CD4-positive, alpha-beta T cell (primary cell): ENCODE results near the gene CRABP1. TPM values are rescaled to one million over a fixed set of nuclear protein-coding genes. Genes with fewer than 3 reads are reported as not detected.

Experiments used
- ATAC-seq: fragments of 200-7000 bp; cut with Tn5 transposase; one replicate; pipeline ENCODE4 v1.10.0; 2022; ENCODE audit warnings: mild to moderate bottlenecking; ENCODE audit not compliant: poor library complexity
- CTCF ChIA-PET: fragments of 350-600 bp; sonication (Branson Sonifier 250); formaldehyde crosslinking; loops from one replicate; lab custom pipeline; 2021; ENCODE audit warnings: antibody characterized with exemption, inconsistent platforms; lab: Charles Lee
- POLR2A ChIA-PET: fragments of 350-600 bp; sonication (Branson Sonifier 250); formaldehyde crosslinking; loops from one replicate; lab custom pipeline; 2021; ENCODE audit warnings: antibody characterized with exemption, inconsistent platforms; lab: Charles Lee
- DNase-seq, 14 experiments: peaks; one replicate each; pipeline ENCODE4 v3.0.0-alpha.2; 2013 to 2020; ENCODE audit warnings: mixed read lengths in 2 of 14
- H3K27ac ChIP-seq, 2 donors: one replicate each; pipeline versions ENCODE4 v1.5.1 to v1.7.0; 2013; ENCODE audit warnings: low read length in 2 of 2, low read depth in 1 of 2, mild to moderate bottlenecking in 1 of 2
- H3K27me3 ChIP-seq, 2 experiments: 1 replicate in 1 of 2; 2 replicates in 1 of 2; pipeline versions ENCODE4 v1.6.1 to v1.7.0; 2013; ENCODE audit warnings: low read length in 2 of 2, control low read depth in 1 of 2, mild to moderate bottlenecking in 1 of 2, moderate library complexity in 1 of 2; ENCODE audit not compliant: insufficient read depth in 2 of 2, control insufficient read depth in 1 of 2
- H3K36me3 ChIP-seq: one replicate; pipeline ENCODE4 v1.6.1; 2013; ENCODE audit warnings: low read length, control low read depth; ENCODE audit not compliant: insufficient read depth
- H3K4me1 ChIP-seq: one replicate; pipeline ENCODE4 v1.6.1; 2013; ENCODE audit warnings: low read length, control low read depth; ENCODE audit not compliant: insufficient read depth
- H3K4me3 ChIP-seq: one replicate; pipeline ENCODE4 v1.5.1; 2013; ENCODE audit warnings: mild to moderate bottlenecking, low read length, moderate library complexity
- H3K9me3 ChIP-seq, 2 experiments: 1 replicate in 1 of 2; 2 replicates in 1 of 2; pipeline versions ENCODE4 v1.6.1 to v1.7.0; 2013; ENCODE audit warnings: low read length in 2 of 2, mild to moderate bottlenecking in 2 of 2, control low read depth in 1 of 2, moderate library complexity in 1 of 2; ENCODE audit not compliant: control insufficient read depth in 1 of 2, insufficient read depth in 1 of 2
- H3K27ac Mint-ChIP-seq: one replicate; pipeline ENCODE4 v1.8.0; 2020; ENCODE audit warnings: mixed read lengths
- H3K27me3 Mint-ChIP-seq: one replicate; pipeline ENCODE4 v1.8.0; 2021; ENCODE audit warnings: mixed read lengths
- H3K36me3 Mint-ChIP-seq: one replicate; pipeline ENCODE4 v1.8.0; 2021; ENCODE audit warnings: low read depth, mixed read lengths
- H3K4me1 Mint-ChIP-seq: one replicate; pipeline ENCODE4 v1.8.0; 2021; ENCODE audit warnings: low read depth, mixed read lengths
- H3K4me3 Mint-ChIP-seq: one replicate; pipeline ENCODE4 v1.8.0; 2020; ENCODE audit warnings: mild to moderate bottlenecking, mixed read lengths
- H3K9me3 Mint-ChIP-seq: one replicate; pipeline ENCODE4 v1.8.0; 2020; ENCODE audit warnings: mixed read lengths
- intact Hi-C, 2 experiments: fragments of 100-400 bp; cut with DNase I in 1 of 2; cut with micrococcal nuclease in 1 of 2; formaldehyde crosslinking; loops; one replicate each; pipeline versions ENCODE4 v1.15.1 to v1.9.0; 2023 to 2025; cut with DNase I, micrococcal nuclease
- total RNA-seq, 174 experiments: library from RNA in 2 of 174; stranded (reverse) in 2 of 174; gene quantifications; one replicate each; pipeline ENCODE4 v1.2.3 and lab custom pipeline; 2021 to 2026
- TF ChIP-seq, protein P1 (sequence below): fragments of 200-600 bp; IDR thresholded peaks from one replicate; pipeline ENCODE4 v1.8.0; 2022; ENCODE audit warnings: antibody characterized with exemption, mild to moderate bottlenecking

Gene CRABP1
- total RNA-seq, 2 experiments from 2014 or later = not detected

DNA sequence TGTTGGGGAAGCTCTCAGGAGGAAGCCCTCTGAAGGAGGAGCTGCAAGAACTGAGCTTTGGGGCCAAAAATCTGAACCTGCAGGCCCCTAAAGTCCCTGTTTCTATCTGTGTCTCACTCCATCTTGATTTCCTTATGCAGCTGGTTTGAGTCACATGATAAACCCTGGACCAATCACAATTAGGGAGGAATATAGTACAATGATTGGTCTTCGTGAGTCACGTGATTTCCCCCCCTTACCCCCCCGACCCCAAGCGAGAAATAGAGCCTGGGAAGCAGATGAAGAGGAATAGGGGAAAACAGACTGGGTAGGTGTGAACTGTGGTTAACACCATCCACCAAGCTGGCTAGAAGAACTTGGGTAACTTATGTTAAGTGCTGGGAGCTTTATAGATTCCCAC is 12.9 kb downstream of the CRABP1 start:
- TF ChIP-seq, protein P1, sequence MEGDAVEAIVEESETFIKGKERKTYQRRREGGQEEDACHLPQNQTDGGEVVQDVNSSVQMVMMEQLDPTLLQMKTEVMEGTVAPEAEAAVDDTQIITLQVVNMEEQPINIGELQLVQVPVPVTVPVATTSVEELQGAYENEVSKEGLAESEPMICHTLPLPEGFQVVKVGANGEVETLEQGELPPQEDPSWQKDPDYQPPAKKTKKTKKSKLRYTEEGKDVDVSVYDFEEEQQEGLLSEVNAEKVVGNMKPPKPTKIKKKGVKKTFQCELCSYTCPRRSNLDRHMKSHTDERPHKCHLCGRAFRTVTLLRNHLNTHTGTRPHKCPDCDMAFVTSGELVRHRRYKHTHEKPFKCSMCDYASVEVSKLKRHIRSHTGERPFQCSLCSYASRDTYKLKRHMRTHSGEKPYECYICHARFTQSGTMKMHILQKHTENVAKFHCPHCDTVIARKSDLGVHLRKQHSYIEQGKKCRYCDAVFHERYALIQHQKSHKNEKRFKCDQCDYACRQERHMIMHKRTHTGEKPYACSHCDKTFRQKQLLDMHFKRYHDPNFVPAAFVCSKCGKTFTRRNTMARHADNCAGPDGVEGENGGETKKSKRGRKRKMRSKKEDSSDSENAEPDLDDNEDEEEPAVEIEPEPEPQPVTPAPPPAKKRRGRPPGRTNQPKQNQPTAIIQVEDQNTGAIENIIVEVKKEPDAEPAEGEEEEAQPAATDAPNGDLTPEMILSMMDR = no peak

DNA sequence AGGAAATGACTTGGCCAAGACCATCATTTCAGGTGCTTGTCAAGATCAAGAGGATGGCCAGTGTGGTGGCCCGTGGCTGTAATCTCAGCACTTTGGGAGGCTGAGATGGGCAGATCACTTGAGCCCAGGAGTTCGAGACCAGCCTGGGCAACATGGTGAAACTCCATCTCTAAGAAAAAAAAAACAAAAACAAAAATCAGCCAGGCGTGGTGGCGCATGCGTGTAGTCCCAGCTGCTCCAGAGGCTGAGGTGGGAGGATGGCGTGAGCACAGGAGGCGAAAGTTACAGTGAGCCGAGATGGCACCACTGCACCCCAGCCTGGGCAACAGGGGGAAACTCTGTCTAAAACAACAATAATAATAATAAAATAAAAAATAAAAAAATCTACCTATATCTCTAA is 15.0 kb downstream of the CRABP1 start:
- POLR2A ChIA-PET = no interaction called here
- H3K9me3 Mint-ChIP-seq = no peaks in the 10 kb centered on the region
- H3K4me3 Mint-ChIP-seq = no peak overlapping the region
- Histone ChIP-seq H3K9me3 (no peaks in the 10 kb centered on the region), H3K4me1 (no peaks in the 10 kb centered on the region), H3K36me3 (no peaks in the 10 kb centered on the region), H3K27ac (no peak overlapping the region), H3K4me3 (no peak overlapping the region), H3K27me3 (no peaks in the 10 kb centered on the region)
- TF ChIP-seq, protein P1 = no peak
- ATAC-seq (no peak), DNase-seq (no peak)
- H3K36me3 Mint-ChIP-seq = no peaks in the 10 kb centered on the region
- H3K4me1 Mint-ChIP-seq = no peaks in the 10 kb centered on the region
- H3K27me3 Mint-ChIP-seq = peaks cover 8% of the 10 kb centered on the region
- intact Hi-C loops = no loop called here
- H3K27ac Mint-ChIP-seq = no peak overlapping the region
- CTCF ChIA-PET = no interaction called here

More for the DNA sequence above, 12.9 kb downstream of the CRABP1 start:
- Histone ChIP-seq H3K27me3 (no peaks in the 10 kb centered on the region), H3K36me3 (no peaks in the 10 kb centered on the region), H3K9me3 (no peaks in the 10 kb centered on the region), H3K27ac (no peak overlapping the region), H3K4me1 (no peaks in the 10 kb centered on the region), H3K4me3 (no peak overlapping the region)
- Mint-ChIP-seq H3K36me3 (no peaks in the 10 kb centered on the region), H3K27ac (no peak overlapping the region), H3K9me3 (no peaks in the 10 kb centered on the region), H3K4me1 (no peaks in the 10 kb centered on the region), H3K27me3 (peaks cover 5% of the 10 kb centered on the region), H3K4me3 (no peak overlapping the region)
- intact Hi-C loops = no loop called here
- ChIA-PET CTCF (no interaction called here), POLR2A (interaction anchor here (0.6 kb wide), 1 partner anchor 602 kb away, joined by 3 read pairs; no protein-coding TSS in a partner anchor)
- DNase-seq (peak in 1 of 14 experiments; percentile 20), ATAC-seq (no peak)

DNA sequence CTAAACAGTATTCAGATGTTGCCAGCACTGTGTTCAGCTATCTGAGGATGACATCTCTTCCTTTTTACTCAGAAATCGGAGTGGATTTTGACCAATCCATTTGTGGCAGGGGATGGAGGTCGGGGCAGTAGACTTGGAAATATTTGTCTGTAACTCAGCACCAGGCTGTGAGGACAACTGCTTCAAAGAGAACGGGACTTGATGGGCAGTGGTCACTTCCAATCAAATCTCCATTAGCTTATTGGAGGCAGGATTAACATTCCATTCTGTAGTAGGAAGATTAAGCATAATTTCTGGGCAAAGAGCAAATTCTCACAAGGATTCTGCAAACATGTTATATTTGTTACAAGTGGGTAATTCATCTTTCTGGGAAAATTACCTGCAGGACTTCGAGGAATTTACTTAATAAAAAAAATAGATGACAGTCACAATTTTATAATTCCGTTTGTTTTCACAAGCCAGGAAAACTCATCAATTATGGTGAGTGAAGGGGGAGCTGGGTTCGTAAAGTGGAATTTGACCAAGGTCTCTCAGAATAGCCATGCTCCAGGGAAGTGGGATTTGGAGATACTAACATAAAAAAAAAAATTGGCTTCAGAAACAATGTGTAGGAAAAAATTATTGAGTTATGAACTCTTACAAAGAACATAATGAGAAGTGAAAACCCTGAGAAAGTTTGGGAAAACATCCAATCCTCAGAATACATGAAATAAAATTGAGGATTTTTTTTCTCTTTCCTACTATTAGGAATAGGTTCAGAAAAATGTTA is 18.1 kb downstream of the CRABP1 start:
- Histone ChIP-seq H3K36me3 (no peaks in the 10 kb centered on the region), H3K4me3 (no peak overlapping the region), H3K27me3 (no peaks in the 10 kb centered on the region), H3K27ac (no peak overlapping the region), H3K9me3 (no peaks in the 10 kb centered on the region), H3K4me1 (no peaks in the 10 kb centered on the region)
- DNase-seq (no peak), ATAC-seq (no peak)
- CTCF ChIA-PET = no interaction called here
- Mint-ChIP-seq H3K36me3 (no peaks in the 10 kb centered on the region), H3K27ac (no peak overlapping the region), H3K27me3 (peaks cover 8% of the 10 kb centered on the region), H3K9me3 (no peaks in the 10 kb centered on the region), H3K4me3 (no peak overlapping the region), H3K4me1 (no peaks in the 10 kb centered on the region)
- intact Hi-C loops = no loop called here
- TF ChIP-seq, protein P1 = no peak
- POLR2A ChIA-PET = no interaction called here
